Cardiac muscle cell (in vitro differentiated cells and primary cell): Measurements from ENCODE around the gene NHERF2. TPM values are rescaled to one million over a fixed set of nuclear protein-coding genes. Genes with fewer than 3 reads are reported as not detected.

Source experiments
- DNase-seq, 2 donors: peaks; one replicate each; pipeline versions ENCODE4 v3.0.0 to v3.0.0-alpha.2; 2010 to 2017; ENCODE audit warnings: low read depth in 1 of 2, low spot score in 1 of 2
- H3K27ac ChIP-seq: fragments of 200-600 bp; sonication (generic); 2 replicates; pipeline ENCODE4 v1.5.1; 2016
- H3K27me3 ChIP-seq: fragments of 200-600 bp; sonication (generic); 2 replicates; pipeline ENCODE4 v1.6.0; 2016; ENCODE audit warnings: control low read depth
- H3K36me3 ChIP-seq: fragments of 200-600 bp; sonication (generic); 2 replicates; pipeline ENCODE4 v1.5.1; 2016; ENCODE audit warnings: control low read depth
- H3K4me1 ChIP-seq: fragments of 200-600 bp; sonication (generic); 2 replicates; pipeline ENCODE4 v1.8.1; 2017; ENCODE audit warnings: low read depth, mild to moderate bottlenecking, mixed run types
- H3K4me3 ChIP-seq: fragments of 200-600 bp; sonication (generic); 2 replicates; pipeline ENCODE4 v1.5.1; 2016; ENCODE audit warnings: mild to moderate bottlenecking
- H3K9me3 ChIP-seq: fragments of 200-600 bp; sonication (generic); 2 replicates; pipeline ENCODE4 v1.5.1; 2017; ENCODE audit warnings: low read depth, mild to moderate bottlenecking, control low read depth
- CTCF ChIP-seq: IDR thresholded peaks from 2 replicates; pipeline ENCODE4 v1.5.1; 2012; ENCODE audit warnings: low read depth, mild to moderate bottlenecking, low read length
- polyA plus RNA-seq: library from polyadenylated mRNA; unstranded; fragments of >200 nt; fragmentation: Nextera tagmentation; extraction: Ambion mirVana; gene quantifications from 2 replicates; pipeline ENCODE4 v1.2.1, GENCODE V29; 2016
- total RNA-seq: library from RNA; depleted of rRNA; stranded (reverse); fragments of >200 nt; gene quantifications from 2 replicates; pipeline ENCODE4 v1.2.3, GENCODE V29; 2016

NHERF2 gene
- total and polyA plus RNA-seq, 2 experiments from 2014 or later = 34.7 to 37.4 TPM

- no peak for TF ChIP-seq CTCF
- H3K36me3 ChIP-seq = peaks cover 39% of the 10 kb centered on the region
These were observed 27.6 kb upstream of the NHERF2 start for GRCh38 chr16:1998852-1999801.

GRCh38 chr16:1999866-2000514, 26.7 kb upstream of the NHERF2 start:
- H3K9me3 ChIP-seq = no peaks in the 10 kb centered on the region
- no peak overlapping the region for H3K4me3 ChIP-seq
- no peak for DNase-seq
- no peaks in the 10 kb centered on the region for H3K27me3 ChIP-seq
- peaks cover 10% of the 10 kb centered on the region for H3K4me1 ChIP-seq
- H3K36me3 ChIP-seq = peaks cover 39% of the 10 kb centered on the region
- no peak overlapping the region for H3K27ac ChIP-seq
- no peak for TF ChIP-seq CTCF

More at GRCh38 chr16:1998852-1999801, 27.6 kb upstream of the NHERF2 start:
- Histone ChIP-seq H3K9me3 (no peaks in the 10 kb centered on the region), H3K27ac (no peak overlapping the region), H3K4me1 (peaks cover 2% of the 10 kb centered on the region), H3K27me3 (no peaks in the 10 kb centered on the region), H3K4me3 (no peak overlapping the region)
- DNase-seq = no peak

GRCh38 chr16:2001035-2001434, 25.7 kb upstream of the NHERF2 start:
- no peak overlapping the region for H3K27ac ChIP-seq
- no peak overlapping the region for H3K4me3 ChIP-seq
- H3K27me3 ChIP-seq = no peaks in the 10 kb centered on the region
- no peak for TF ChIP-seq CTCF
- H3K36me3 ChIP-seq = peaks cover 39% of the 10 kb centered on the region
- H3K9me3 ChIP-seq = no peaks in the 10 kb centered on the region
- no peak for DNase-seq
- H3K4me1 ChIP-seq = peaks cover 11% of the 10 kb centered on the region

- Histone ChIP-seq H3K27ac (no peak overlapping the region), H3K4me3 (no peak overlapping the region), H3K9me3 (no peaks in the 10 kb centered on the region), H3K4me1 (peaks cover 11% of the 10 kb centered on the region), H3K27me3 (no peaks in the 10 kb centered on the region), H3K36me3 (peaks cover 39% of the 10 kb centered on the region)
- TF ChIP-seq CTCF = no peak
- no peak for DNase-seq
These were observed 25.0 kb upstream of the NHERF2 start for GRCh38 chr16:2001456-2002355.
